Measurements from ENCODE around the gene LPIN1. TPM values are rescaled to one million over a fixed set of nuclear protein-coding genes. Genes with fewer than 3 reads are reported as not detected.

LPIN1 gene
- total and polyA plus RNA-seq, 4 experiments from 2014 or later: 13.3 to 83.9 (median 51.5) TPM

DNA sequence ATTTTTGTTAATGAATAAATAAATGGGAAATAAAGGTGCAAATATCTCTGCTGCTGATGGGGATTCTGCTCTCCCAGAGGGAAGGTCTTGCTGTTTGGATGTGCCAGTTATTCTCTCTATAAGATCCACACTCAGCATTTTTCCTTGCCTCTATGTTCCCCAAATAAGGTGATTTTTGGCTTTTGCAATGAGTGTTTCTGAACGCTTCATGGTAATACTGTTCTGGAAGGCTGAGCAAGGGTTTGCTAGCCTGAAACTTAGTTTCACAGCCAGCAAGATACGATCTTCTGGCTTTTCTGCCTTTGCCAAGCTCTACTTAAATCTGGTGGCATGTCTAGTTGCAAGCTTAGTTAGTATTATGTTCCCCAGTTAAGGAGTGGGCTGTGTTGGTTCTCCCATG is 114.6 kb downstream of the LPIN1 start:
- intact Hi-C loops (cut with micrococcal nuclease): loop anchor here (5.0 to 10.0 kb wide), 2 partner anchors 176 to 314 kb away; no protein-coding TSS in a partner anchor
- Mint-ChIP-seq H3K36me3 (no peaks in the 10 kb centered on the region), H3K4me3 (no peak overlapping the region), H3K9me3 (peaks cover 0 to 21% (median 5%) of the 10 kb centered on the region in 8 donors), H3K4me1 (peaks cover 14 to 29% (median 18%) of the 10 kb centered on the region in 4 donors), H3K27ac (no peak overlapping the region), H3K27me3 (no peaks in the 10 kb centered on the region)
- no peak overlapping the region for H3K27ac ChIP-seq (ENCODE audit: low read depth, low read length)
- peaks cover 0 to 8% of the 10 kb centered on the region in 2 donors for H3K9me3 ChIP-seq (ENCODE audit: control insufficient read depth in 1 of 2, low read length in 2 of 2)
- H3K27me3 ChIP-seq (ENCODE audit: insufficient read depth, low read length): no peaks in the 10 kb centered on the region
- DNase-seq: no peak
- H3K4me3 ChIP-seq (ENCODE audit: low read length in 2 of 2): no peak overlapping the region
- peaks cover 18% of the 10 kb centered on the region for H3K4me1 ChIP-seq (ENCODE audit: insufficient read depth, low read length)
- ChIA-PET CTCF (ENCODE audit: partially characterized antibody) (interaction anchor here (0.6 to 8.7 kb wide), 6 partner anchors 31 to 1149 kb away, joined by 3 to 63 read pairs (median 3); no protein-coding TSS in a partner anchor), POLR2A (ENCODE audit: partially characterized antibody) (no interaction called here)
- no peaks in the 10 kb centered on the region for H3K36me3 ChIP-seq (ENCODE audit: insufficient read depth, low read length)

DNA sequence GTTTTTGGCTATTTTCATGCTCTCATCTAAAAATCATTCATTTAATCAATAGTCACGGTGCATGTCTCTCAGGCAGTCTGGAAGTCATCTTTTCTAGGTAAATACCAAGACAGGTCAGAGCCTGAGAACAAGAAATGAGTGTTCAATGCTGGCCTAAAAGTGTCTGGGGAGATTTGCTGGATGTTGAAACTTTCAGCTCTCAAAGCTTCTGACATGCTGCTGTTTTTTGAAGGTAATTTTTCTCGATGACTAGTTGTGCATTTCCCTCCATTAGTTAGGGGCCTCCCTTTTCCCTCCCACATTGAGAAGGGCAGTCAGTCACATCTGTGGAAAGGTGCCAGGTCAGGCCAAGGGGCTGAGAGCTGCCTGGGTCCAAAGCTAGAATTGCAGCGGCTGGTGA is 115.6 kb downstream of the LPIN1 start:
- DNase-seq: no peak
- Mint-ChIP-seq H3K27ac (peak overlapping the region in 2 of 7 donors; percentile 15 to 16), H3K36me3 (no peaks in the 10 kb centered on the region), H3K9me3 (peaks cover 0 to 19% (median 5%) of the 10 kb centered on the region in 8 donors), H3K4me3 (no peak overlapping the region), H3K27me3 (no peaks in the 10 kb centered on the region), H3K4me1 (peaks cover 18 to 36% (median 22%) of the 10 kb centered on the region in 4 donors)
- Histone ChIP-seq H3K27me3 (ENCODE audit: insufficient read depth, low read length) (no peaks in the 10 kb centered on the region), H3K9me3 (ENCODE audit: control insufficient read depth in 1 of 2, low read length in 2 of 2) (peaks cover 0 to 8% of the 10 kb centered on the region in 2 donors), H3K27ac (ENCODE audit: low read depth, low read length) (no peak overlapping the region), H3K4me1 (ENCODE audit: insufficient read depth, low read length) (peaks cover 22% of the 10 kb centered on the region), H3K36me3 (ENCODE audit: insufficient read depth, low read length) (no peaks in the 10 kb centered on the region), H3K4me3 (ENCODE audit: low read length in 2 of 2) (no peak overlapping the region)
- CTCF ChIA-PET (ENCODE audit: partially characterized antibody): interaction anchor here (0.6 to 8.7 kb wide), 7 partner anchors 11 to 1148 kb away, joined by 3 to 63 read pairs (median 3); no protein-coding TSS in a partner anchor
- POLR2A ChIA-PET (ENCODE audit: partially characterized antibody): interaction anchor here (2.9 kb wide), 1 partner anchor 855 kb away, joined by 11 read pairs; the partner anchor contains the start of gene TRIB2
- intact Hi-C loops (cut with micrococcal nuclease): loop anchor here (5.0 to 10.0 kb wide), 2 partner anchors 175 to 313 kb away; no protein-coding TSS in a partner anchor

DNA sequence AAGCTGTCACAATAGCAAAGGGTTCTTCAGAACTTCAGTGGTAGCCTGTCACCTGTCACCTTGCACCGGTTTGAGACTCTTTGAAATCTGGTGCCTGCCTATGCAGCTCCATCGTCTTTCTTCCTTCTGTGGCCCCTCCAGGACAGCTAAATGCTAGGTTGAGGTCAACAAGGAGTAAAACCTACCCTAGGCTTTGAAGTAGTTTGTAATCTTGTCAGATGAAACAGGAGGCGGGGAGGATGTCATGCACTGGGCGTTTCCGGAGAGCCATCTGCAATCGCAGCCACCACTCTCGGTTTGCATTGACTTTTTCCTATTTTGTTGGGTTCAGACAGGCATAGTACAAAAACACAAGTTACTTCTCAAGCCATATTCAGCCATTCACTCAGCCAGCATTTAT is 116.7 kb downstream of the LPIN1 start:
- H3K36me3 Mint-ChIP-seq: no peaks in the 10 kb centered on the region
- Histone ChIP-seq H3K4me3 (ENCODE audit: low read length in 2 of 2) (peak overlapping the region in 1 of 2 donors; percentile 18), H3K4me1 (ENCODE audit: insufficient read depth, low read length) (peaks cover 25% of the 10 kb centered on the region), H3K27ac (ENCODE audit: low read depth, low read length) (no peak overlapping the region), H3K27me3 (ENCODE audit: insufficient read depth, low read length) (no peaks in the 10 kb centered on the region), H3K9me3 (ENCODE audit: control insufficient read depth in 1 of 2, low read length in 2 of 2) (peaks cover 0 to 8% of the 10 kb centered on the region in 2 donors), H3K36me3 (ENCODE audit: insufficient read depth, low read length) (no peaks in the 10 kb centered on the region)
- peaks cover 0 to 12% (median 4%) of the 10 kb centered on the region in 8 donors for H3K9me3 Mint-ChIP-seq
- H3K4me3 Mint-ChIP-seq: peak overlapping the region; percentile 54 to 87 (median 72)
- ChIA-PET POLR2A (ENCODE audit: partially characterized antibody) (interaction anchor here (1.0 to 2.9 kb wide), 2 partner anchors 315 to 854 kb away, joined by 3 to 11 read pairs; partner anchors contain the start of gene TRIB2), CTCF (ENCODE audit: partially characterized antibody) (interaction anchor here (0.9 to 8.7 kb wide), 14 partner anchors 10 to 1144 kb away, joined by 3 to 63 read pairs (median 5); partner anchors contain the start of gene TRIB2)
- peak overlapping the region in 4 of 7 donors; percentile 31 to 91 (median 74) for H3K27ac Mint-ChIP-seq
- intact Hi-C loops (cut with micrococcal nuclease): loop anchor here (1.0 to 10.0 kb wide), 8 partner anchors 33 to 1144 kb away; partner anchors contain the start of gene TRIB2
- no peaks in the 10 kb centered on the region for H3K27me3 Mint-ChIP-seq
- peaks cover 19 to 38% (median 23%) of the 10 kb centered on the region in 4 donors for H3K4me1 Mint-ChIP-seq
- DNase-seq: peak in 4 of 5 donors; percentile 11 to 44 (median 17)

DNA sequence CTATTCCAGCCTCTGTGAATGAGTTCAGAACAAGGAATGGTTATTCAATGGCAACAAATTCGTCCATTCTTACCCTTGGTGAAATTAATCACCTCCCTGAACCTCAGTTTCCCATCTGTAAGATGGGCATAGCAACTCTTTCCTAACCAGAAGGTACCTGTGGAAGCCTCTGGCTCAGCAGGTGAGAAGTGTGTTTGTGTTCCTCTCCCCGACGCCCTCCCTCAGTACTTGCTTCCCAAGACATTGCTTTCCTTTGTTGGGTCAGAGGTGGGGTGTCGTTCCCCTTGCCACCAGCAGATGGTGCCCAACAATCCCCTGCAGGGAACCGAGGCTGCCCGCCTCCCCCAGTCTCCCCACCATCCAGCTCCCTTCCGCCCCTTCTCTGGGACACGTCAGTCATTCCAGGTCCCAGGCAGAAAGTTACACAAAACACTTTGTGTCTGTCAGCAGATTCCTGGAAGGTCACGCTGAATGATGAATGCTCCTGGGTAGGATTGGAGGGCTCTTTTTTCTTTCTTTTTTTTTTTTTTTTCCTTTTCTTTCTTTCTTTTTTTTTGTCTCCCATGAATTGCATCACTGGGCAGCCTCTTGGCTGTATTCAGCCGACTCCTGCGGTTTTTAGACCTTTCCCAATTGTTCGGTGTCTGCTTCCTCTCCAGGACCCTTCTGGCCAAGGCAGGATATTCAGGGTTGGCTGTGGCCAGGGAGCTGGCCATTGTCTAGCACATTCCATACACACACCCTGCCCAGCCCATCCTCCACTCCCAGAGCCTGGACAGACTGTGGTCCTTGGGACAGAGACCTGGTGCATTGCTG is 117.3 kb downstream of the LPIN1 start:
- Mint-ChIP-seq H3K27me3 (no peaks in the 10 kb centered on the region), H3K27ac (peak overlapping the region in 3 of 7 donors; percentile 26 to 50 (median 31)), H3K4me1 (peaks cover 19 to 38% (median 23%) of the 10 kb centered on the region in 4 donors), H3K36me3 (no peaks in the 10 kb centered on the region), H3K4me3 (peak overlapping the region; percentile 54 to 87 (median 72)), H3K9me3 (peaks cover 0 to 9% (median 4%) of the 10 kb centered on the region in 8 donors)
- ChIA-PET POLR2A (ENCODE audit: partially characterized antibody) (interaction anchor here (1.0 to 2.9 kb wide), 2 partner anchors 314 to 853 kb away, joined by 3 to 11 read pairs; partner anchors contain the start of gene TRIB2), CTCF (ENCODE audit: partially characterized antibody) (interaction anchor here (0.8 to 8.7 kb wide), 15 partner anchors 9 to 1145 kb away, joined by 3 to 63 read pairs (median 5); partner anchors contain the start of gene TRIB2)
- H3K4me1 ChIP-seq (ENCODE audit: insufficient read depth, low read length): peaks cover 25% of the 10 kb centered on the region
- peak; percentile 59 to 67 (median 63) for DNase-seq
- H3K4me3 ChIP-seq (ENCODE audit: low read length in 2 of 2): peak overlapping the region in 1 of 2 donors; percentile 18
- intact Hi-C loops (cut with micrococcal nuclease): loop anchor here (1.0 to 10.0 kb wide), 8 partner anchors 33 to 1144 kb away; partner anchors contain the start of gene TRIB2
- H3K36me3 ChIP-seq (ENCODE audit: insufficient read depth, low read length): no peaks in the 10 kb centered on the region
- no peaks in the 10 kb centered on the region for H3K27me3 ChIP-seq (ENCODE audit: insufficient read depth, low read length)
- peaks cover 0 to 4% of the 10 kb centered on the region in 2 donors for H3K9me3 ChIP-seq (ENCODE audit: control insufficient read depth in 1 of 2, low read length in 2 of 2)
- peak overlapping the region; percentile 3 for H3K27ac ChIP-seq (ENCODE audit: low read depth, low read length)

DNA sequence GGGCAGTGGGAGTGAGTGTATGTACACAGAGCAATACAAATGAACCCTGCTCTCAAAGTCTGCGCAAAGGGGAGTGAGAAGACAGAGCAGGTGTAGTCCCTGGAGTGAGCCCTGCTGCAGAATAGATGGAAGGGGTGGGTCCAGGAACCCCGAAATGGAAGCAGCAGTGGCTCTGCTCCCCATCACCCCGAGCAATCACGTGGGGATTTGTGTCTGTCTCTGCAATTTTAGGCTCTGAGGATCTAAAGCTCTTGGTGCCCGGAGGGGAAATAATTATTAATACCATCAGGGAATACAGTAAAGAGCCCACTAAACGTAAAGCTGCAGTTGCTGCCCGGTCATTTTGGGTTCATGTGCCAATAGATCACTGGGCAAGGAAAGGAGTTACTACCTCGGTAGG is 118.3 kb downstream of the LPIN1 start:
- no peak for DNase-seq
- ChIA-PET POLR2A (ENCODE audit: partially characterized antibody) (interaction anchor here (1.6 to 2.9 kb wide), 2 partner anchors 852 to 858 kb away, joined by 3 to 11 read pairs; partner anchors contain the start of gene TRIB2), CTCF (ENCODE audit: partially characterized antibody) (interaction anchor here (0.7 to 8.7 kb wide), 8 partner anchors 8 to 1144 kb away, joined by 3 to 63 read pairs (median 8); partner anchors contain the start of gene TRIB2)
- Histone ChIP-seq H3K4me3 (ENCODE audit: low read length in 2 of 2) (no peak overlapping the region), H3K27me3 (ENCODE audit: insufficient read depth, low read length) (no peaks in the 10 kb centered on the region), H3K4me1 (ENCODE audit: insufficient read depth, low read length) (peaks cover 25% of the 10 kb centered on the region), H3K9me3 (ENCODE audit: control insufficient read depth in 1 of 2, low read length in 2 of 2) (no peaks in the 10 kb centered on the region), H3K36me3 (ENCODE audit: insufficient read depth, low read length) (no peaks in the 10 kb centered on the region), H3K27ac (ENCODE audit: low read depth, low read length) (no peak overlapping the region)
- Mint-ChIP-seq H3K4me3 (no peak overlapping the region), H3K27ac (no peak overlapping the region), H3K9me3 (peaks cover 0 to 6% (median 0%) of the 10 kb centered on the region in 8 donors), H3K4me1 (peaks cover 19 to 38% (median 23%) of the 10 kb centered on the region in 4 donors), H3K27me3 (no peaks in the 10 kb centered on the region), H3K36me3 (no peaks in the 10 kb centered on the region)
- intact Hi-C loops (cut with micrococcal nuclease): loop anchor here (5.0 to 10.0 kb wide), 2 partner anchors 173 to 310 kb away; no protein-coding TSS in a partner anchor

DNA sequence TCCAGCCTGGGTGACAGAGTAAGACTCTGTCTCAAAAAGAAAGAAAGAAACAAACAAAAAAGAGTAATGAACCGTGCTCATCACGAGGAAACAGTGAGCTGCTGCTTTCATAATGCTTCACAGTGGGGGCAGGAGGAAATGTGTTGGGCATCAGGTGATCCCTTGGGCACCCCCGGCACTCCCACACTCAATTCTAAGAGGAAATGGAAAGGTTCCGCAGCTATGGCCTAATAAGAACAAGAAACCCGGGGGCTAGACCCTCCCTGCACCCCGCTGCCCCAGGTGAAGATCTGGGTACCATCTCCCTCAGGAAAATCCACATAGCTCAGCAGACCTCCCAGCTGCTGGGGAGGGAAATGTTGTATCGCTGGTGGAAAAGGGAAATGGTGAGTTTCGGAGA is 118.9 kb downstream of the LPIN1 start:
- CTCF ChIA-PET (ENCODE audit: partially characterized antibody): interaction anchor here (0.7 to 8.7 kb wide), 8 partner anchors 8 to 1142 kb away, joined by 3 to 63 read pairs (median 4); partner anchors contain the start of gene TRIB2
- no peaks in the 10 kb centered on the region for H3K36me3 Mint-ChIP-seq
- no peak for DNase-seq
- Histone ChIP-seq H3K27me3 (ENCODE audit: insufficient read depth, low read length) (no peaks in the 10 kb centered on the region), H3K36me3 (ENCODE audit: insufficient read depth, low read length) (no peaks in the 10 kb centered on the region), H3K4me1 (ENCODE audit: insufficient read depth, low read length) (peaks cover 25% of the 10 kb centered on the region), H3K27ac (ENCODE audit: low read depth, low read length) (no peak overlapping the region), H3K4me3 (ENCODE audit: low read length in 2 of 2) (no peak overlapping the region), H3K9me3 (ENCODE audit: control insufficient read depth in 1 of 2, low read length in 2 of 2) (no peaks in the 10 kb centered on the region)
- no peak overlapping the region for H3K27ac Mint-ChIP-seq
- POLR2A ChIA-PET (ENCODE audit: partially characterized antibody): interaction anchor here (1.6 kb wide), 1 partner anchor 857 kb away, joined by 3 read pairs; no protein-coding TSS in a partner anchor
- intact Hi-C loops (cut with micrococcal nuclease): loop anchor here (10.0 kb wide), 1 partner anchor 309 kb away; no protein-coding TSS in a partner anchor
- H3K27me3 Mint-ChIP-seq: no peaks in the 10 kb centered on the region
- no peak overlapping the region for H3K4me3 Mint-ChIP-seq
- H3K9me3 Mint-ChIP-seq: peaks cover 0 to under 1% (median 0%) of the 10 kb centered on the region in 8 donors
- peaks cover 19 to 38% (median 23%) of the 10 kb centered on the region in 4 donors for H3K4me1 Mint-ChIP-seq
